ENCODE measurements around the gene SLC38A10. TPM values are rescaled to one million over a fixed set of nuclear protein-coding genes. Genes with fewer than 3 reads are reported as not detected.
A peak's percentile ranks its signal among the peaks of the same experiment; 100 is the strongest.

Gene SLC38A10
- total and polyA plus RNA-seq, 2 of the 13 experiments (the other 11 are each of a cell fraction or from before 2014, with no cell fraction given) = 23.4 to 55.8 TPM

GRCh38 chr17:81238815-81239713 lies 56.0 kb downstream of the SLC38A10 start, which contains the start of the genes NDUFAF8 and TEPSIN (continued):
- TF ChIP-seq NR0B2 (CRISPR knock-in tag; IDR thresholded peaks at IDR 0.05) (peak; percentile 60), ZBTB8A (CRISPR knock-in tag; IDR thresholded peaks at IDR 0.05; ENCODE audit: borderline replicate concordance, low read depth) (no peak), BCL3 (CRISPR knock-in tag; IDR thresholded peaks at IDR 0.05) (peak; percentile 81; the same call in 1 of the 2 replicates), SSRP1 (CRISPR knock-in tag; IDR thresholded peaks at IDR 0.05) (no peak), ZNF556 (CRISPR knock-in tag; IDR thresholded peaks at IDR 0.05; ENCODE audit: borderline replicate concordance) (peak; percentile 54; the same call in 1 of the 2 replicates), MAFG (CRISPR knock-in tag; IDR thresholded peaks at IDR 0.05) (no peak), ETV5 (CRISPR knock-in tag; IDR thresholded peaks at IDR 0.05; ENCODE audit: borderline replicate concordance) (peak; percentile 58; the same call in 1 of the 2 replicates), CEBPZ (IDR thresholded peaks at IDR 0.05; ENCODE audit: low read length) (peak; percentile 89), CAMTA2 (CRISPR knock-in tag; IDR thresholded peaks at IDR 0.05; ENCODE audit: borderline replicate concordance) (peak; percentile 73), NCOA5 (CRISPR knock-in tag; IDR thresholded peaks at IDR 0.05) (no peak), ZNF383 (CRISPR knock-in tag; IDR thresholded peaks at IDR 0.05; ENCODE audit: borderline replicate concordance) (no peak), ZNF20 (CRISPR knock-in tag; IDR thresholded peaks at IDR 0.05) (no peak), LBX2 (CRISPR knock-in tag; IDR thresholded peaks at IDR 0.05; ENCODE audit: borderline replicate concordance) (peak; percentile 68), ZNF570 (CRISPR knock-in tag; IDR thresholded peaks at IDR 0.05; ENCODE audit: borderline replicate concordance) (no peak), ZNF619 (CRISPR knock-in tag; IDR thresholded peaks at IDR 0.05) (no peak; the same call in 1 of the 2 replicates), SP2 (CRISPR knock-in tag; IDR thresholded peaks at IDR 0.05) (peak; percentile 98), ZMYM4 (CRISPR knock-in tag; IDR thresholded peaks at IDR 0.05) (peak; percentile 45), ATAD3A (CRISPR knock-in tag; IDR thresholded peaks at IDR 0.05) (no peak), AGO1 (IDR thresholded peaks at IDR 0.05; ENCODE audit: low read depth, low read length, poor library complexity, severe bottlenecking) (no peak), DZIP1 (CRISPR knock-in tag; IDR thresholded peaks at IDR 0.05) (no peak; the same call in 1 of the 2 replicates)

Data from HepG2 (cell line).